ENCODE measurements around the gene ST6GALNAC4. TPM values are rescaled to one million over a fixed set of nuclear protein-coding genes. Genes with fewer than 3 reads are reported as not detected.

The ST6GALNAC4 gene
- total RNA-seq, 1 experiment from 2014 or later = 38.0 TPM

DNA sequence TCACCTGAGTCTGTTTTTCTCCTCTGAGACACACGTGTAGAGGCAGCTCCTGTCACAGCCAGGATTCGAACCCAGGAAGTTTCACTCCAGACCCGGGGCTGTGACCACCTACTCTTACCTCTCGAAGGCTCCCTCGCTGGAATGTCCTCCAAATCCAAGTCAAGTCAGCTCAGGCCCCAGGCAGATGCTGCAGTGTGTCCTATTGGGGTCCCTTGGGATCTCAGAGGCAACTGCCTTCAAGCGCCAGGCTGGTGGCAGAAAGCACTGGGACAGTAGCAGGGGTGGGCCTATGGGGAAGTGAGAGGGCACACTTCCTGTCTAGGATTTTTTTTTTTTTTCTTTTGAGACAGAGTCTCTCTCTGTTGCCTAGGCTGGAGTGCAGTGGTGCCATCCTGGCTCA, 762 bp upstream of the ST6GALNAC4 start:
- Histone ChIP-seq H3K27me3 (ENCODE audit: control insufficient read depth, insufficient read depth, low read length) (no peaks in the 10 kb centered on the region), H3K4me3 (ENCODE audit: low read depth in 2 of 2, low read length in 2 of 2) (peak overlapping the region in 1 of 2 experiments; percentile 31; a peak in 2 of 4 replicates), H3K36me3 (ENCODE audit: control insufficient read depth, insufficient read depth, low read length) (no peaks in the 10 kb centered on the region), H3K9me3 (ENCODE audit: control insufficient read depth, insufficient read depth, low read depth, low read length) (no peaks in the 10 kb centered on the region), H3K27ac (ENCODE audit: low read length) (peak overlapping the region; percentile 81), H3K4me1 (ENCODE audit: control insufficient read depth, insufficient read depth, low read length) (peaks cover 36% of the 10 kb centered on the region)
- CTCF ChIA-PET = interaction anchor here (0.7 kb wide), 2 partner anchors 26 to 256 kb away, joined by 3 read pairs; no protein-coding TSS in a partner anchor
- TF ChIP-seq SIN3A (IDR thresholded peaks at IDR 0.05; ENCODE audit: borderline replicate concordance, insufficient read depth, low read depth, low read length) (no peak), POLR2AphosphoS5 (IDR thresholded peaks at IDR 0.05; ENCODE audit: low read depth, low read length) (no peak), CTCF (IDR thresholded peaks at IDR 0.05) (no peak), TCF7L2 (IDR thresholded peaks at IDR 0.05; ENCODE audit: low read depth, low read length) (no peak)
- TF ChIP-seq, protein P1, sequence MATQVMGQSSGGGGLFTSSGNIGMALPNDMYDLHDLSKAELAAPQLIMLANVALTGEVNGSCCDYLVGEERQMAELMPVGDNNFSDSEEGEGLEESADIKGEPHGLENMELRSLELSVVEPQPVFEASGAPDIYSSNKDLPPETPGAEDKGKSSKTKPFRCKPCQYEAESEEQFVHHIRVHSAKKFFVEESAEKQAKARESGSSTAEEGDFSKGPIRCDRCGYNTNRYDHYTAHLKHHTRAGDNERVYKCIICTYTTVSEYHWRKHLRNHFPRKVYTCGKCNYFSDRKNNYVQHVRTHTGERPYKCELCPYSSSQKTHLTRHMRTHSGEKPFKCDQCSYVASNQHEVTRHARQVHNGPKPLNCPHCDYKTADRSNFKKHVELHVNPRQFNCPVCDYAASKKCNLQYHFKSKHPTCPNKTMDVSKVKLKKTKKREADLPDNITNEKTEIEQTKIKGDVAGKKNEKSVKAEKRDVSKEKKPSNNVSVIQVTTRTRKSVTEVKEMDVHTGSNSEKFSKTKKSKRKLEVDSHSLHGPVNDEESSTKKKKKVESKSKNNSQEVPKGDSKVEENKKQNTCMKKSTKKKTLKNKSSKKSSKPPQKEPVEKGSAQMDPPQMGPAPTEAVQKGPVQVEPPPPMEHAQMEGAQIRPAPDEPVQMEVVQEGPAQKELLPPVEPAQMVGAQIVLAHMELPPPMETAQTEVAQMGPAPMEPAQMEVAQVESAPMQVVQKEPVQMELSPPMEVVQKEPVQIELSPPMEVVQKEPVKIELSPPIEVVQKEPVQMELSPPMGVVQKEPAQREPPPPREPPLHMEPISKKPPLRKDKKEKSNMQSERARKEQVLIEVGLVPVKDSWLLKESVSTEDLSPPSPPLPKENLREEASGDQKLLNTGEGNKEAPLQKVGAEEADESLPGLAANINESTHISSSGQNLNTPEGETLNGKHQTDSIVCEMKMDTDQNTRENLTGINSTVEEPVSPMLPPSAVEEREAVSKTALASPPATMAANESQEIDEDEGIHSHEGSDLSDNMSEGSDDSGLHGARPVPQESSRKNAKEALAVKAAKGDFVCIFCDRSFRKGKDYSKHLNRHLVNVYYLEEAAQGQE (IDR thresholded peaks at IDR 0.05; ENCODE audit: insufficient read depth in 1 of 2, low read depth in 2 of 2, low read length in 1 of 2) = no peak
- no TSS peak for BruUV-seq (replicated peaks)
- intact Hi-C loops (cut with micrococcal nuclease; ENCODE audit: unreplicated experiment) = no loop called here
- no peak for ATAC-seq
- no peak for DNase-seq (ENCODE audit: low read depth, low spot score)
- POLR2A ChIA-PET = no interaction called here
- in situ Hi-C loops (cut with HindIII; ENCODE audit: low pct_unique_long_range_greater_than_20kb, low sequenced_read_pairs) = no loop called here

GRCh38 chr9:127915801-127916719, 781 bp downstream of the ST6GALNAC4 start:
- Histone ChIP-seq H3K27me3 (ENCODE audit: control insufficient read depth, insufficient read depth, low read length) (no peaks in the 10 kb centered on the region), H3K9me3 (ENCODE audit: control insufficient read depth, insufficient read depth, low read depth, low read length) (no peaks in the 10 kb centered on the region), H3K4me3 (ENCODE audit: low read depth in 2 of 2, low read length in 2 of 2) (peak overlapping the region; percentile 59 to 80), H3K36me3 (ENCODE audit: control insufficient read depth, insufficient read depth, low read length) (no peaks in the 10 kb centered on the region), H3K27ac (ENCODE audit: low read length) (peak overlapping the region; percentile 70), H3K4me1 (ENCODE audit: control insufficient read depth, insufficient read depth, low read length) (peaks cover 36% of the 10 kb centered on the region)
- TF ChIP-seq, protein P1 (IDR thresholded peaks at IDR 0.05; ENCODE audit: insufficient read depth in 1 of 2, low read depth in 2 of 2, low read length in 1 of 2) = no peak
- TF ChIP-seq POLR2AphosphoS5 (IDR thresholded peaks at IDR 0.05; ENCODE audit: low read depth, low read length) (no peak), CTCF (IDR thresholded peaks at IDR 0.05) (no peak), TCF7L2 (IDR thresholded peaks at IDR 0.05; ENCODE audit: low read depth, low read length) (no peak), SIN3A (IDR thresholded peaks at IDR 0.05; ENCODE audit: borderline replicate concordance, insufficient read depth, low read depth, low read length) (no peak)
- ATAC-seq (peak; percentile 5), DNase-seq (ENCODE audit: low read depth, low spot score) (no peak)
- intact Hi-C loops (cut with micrococcal nuclease; ENCODE audit: unreplicated experiment) = no loop called here
- in situ Hi-C loops (cut with HindIII; ENCODE audit: low pct_unique_long_range_greater_than_20kb, low sequenced_read_pairs) = no loop called here
- POLR2A ChIA-PET = interaction anchor here (0.5 to 0.6 kb wide), 3 partner anchors 9 to 107 kb away, joined by 3 to 5 read pairs (median 4); no protein-coding TSS in a partner anchor
- no TSS peak for BruUV-seq (replicated peaks)
- CTCF ChIA-PET = no interaction called here

Measured in Panc1 (cell line).